ENCODE results near the gene PRSS21. TPM values are rescaled to one million over a fixed set of nuclear protein-coding genes. Genes with fewer than 3 reads are reported as not detected.

The PRSS21 gene
- polyA plus RNA-seq, 3 donors, result 2.1 to 9.0 (median 3.1) TPM

- H3K4me1 ChIP-seq (ENCODE audit: control insufficient read depth in 1 of 2, insufficient read depth in 2 of 2, low read length in 2 of 2), result peaks cover 15% of the 10 kb centered on the region in 2 donors
- peak overlapping the region; percentile 39 to 77 (median 64) for H3K4me3 ChIP-seq (replicated peaks in 1 of 3; ENCODE audit: low read depth in 2 of 3, low read length in 3 of 3)
- peaks cover 0 to 1% (median 0%) of the 10 kb centered on the region in 7 donors for H3K9me3 Mint-ChIP-seq
- WGBS (ENCODE audit: insufficient coverage), result 0% methylated on average over 38 of the region's 45 CpGs
- peak overlapping the region; percentile 93 for H2AFZ ChIP-seq (ENCODE audit: insufficient read depth, low read depth, low read length, poor library complexity, severe bottlenecking)
- no peaks in the 10 kb centered on the region for H3K9me3 ChIP-seq (replicated peaks in 1 of 2; ENCODE audit: control insufficient read depth in 1 of 2, insufficient read depth in 1 of 2, low read length in 2 of 2)
- H3K27ac Mint-ChIP-seq, result peak overlapping the region; percentile 95 to 96 (median 96)
- peak overlapping the region; percentile 78 for H3K4me2 ChIP-seq (replicated peaks; ENCODE audit: extremely low read depth, low read length, poor library complexity, severe bottlenecking)
- H3K27me3 Mint-ChIP-seq (ENCODE audit: low read depth in 3 of 3), result peaks cover 5 to 8% (median 6%) of the 10 kb centered on the region in 3 donors
- no peaks in the 10 kb centered on the region for H3K36me3 Mint-ChIP-seq
- intact Hi-C loops (cut with micrococcal nuclease), result loop anchor here in 1 of 2 donors (1.0 kb wide), 1 partner anchor 29 kb away; no protein-coding TSS in a partner anchor
- H3K79me2 ChIP-seq (ENCODE audit: insufficient read depth, low read length), result no peaks in the 10 kb centered on the region
- H3K27me3 ChIP-seq (ENCODE audit: control insufficient read depth in 2 of 2, insufficient read depth in 2 of 2, low read length in 2 of 2), result no peaks in the 10 kb centered on the region
- TF ChIP-seq CTCF (IDR thresholded peaks at IDR 0.05), result peak; percentile 98
- no peaks in the 10 kb centered on the region for H4K20me1 ChIP-seq (ENCODE audit: insufficient read depth, low read length)
- H3K36me3 ChIP-seq (replicated peaks in 1 of 2; ENCODE audit: control insufficient read depth in 1 of 2, insufficient read depth in 2 of 2, low read length in 2 of 2), result no peaks in the 10 kb centered on the region
- peak; percentile 89 to 97 (median 95) for DNase-seq
- H3K27ac ChIP-seq (ENCODE audit: low read depth in 1 of 2, low read length in 2 of 2), result peak overlapping the region; percentile 88 to 90
- peak overlapping the region; percentile 74 for H3K9ac ChIP-seq (ENCODE audit: insufficient read depth, low read length, poor library complexity, severe bottlenecking)
- peaks cover 11% of the 10 kb centered on the region for H3K4me1 Mint-ChIP-seq
- H3K4me3 Mint-ChIP-seq, result peak overlapping the region; percentile 89 to 93
These were observed 51.2 kb downstream of the PRSS21 start for GRCh38 chr16:2867987-2868789.

Small RNAs within 50 kb of the gene (small RNA-seq; reads per million reads assigned to genes)
- not detected for gene SNORA3C (ENCODE audit: insufficient read length, low read depth)

Other genes starting within 250 kb of the PRSS21 start
- 10 to 100 TPM; 16.0 to 23.1 (median 21.0) TPM for gene KCTD5, start 134.7 kb upstream of the PRSS21 start, polyA plus RNA-seq
- 1 to 10 TPM in 1 of 3 donors, not detected in 2; 1.1 TPM for gene PRSS27, start 97.0 kb upstream of the PRSS21 start, polyA plus RNA-seq
- 1,000 to 10,000 TPM in 1 of 3 donors, 10 to 100 TPM in 2; 19.0 to 1,186 (median 31.8) TPM for gene SRRM2, start 64.6 kb upstream of the PRSS21 start, polyA plus RNA-seq
- 100 to 1,000 TPM; 150 to 405 (median 363) TPM for gene ELOB, start 40.0 kb upstream of the PRSS21 start, polyA plus RNA-seq
- under 1 TPM in 1 of 3 donors, not detected in 2; 0.05 TPM for gene PRSS33, start 29.7 kb upstream of the PRSS21 start, polyA plus RNA-seq
- gene PRSS41, start 18.8 kb upstream of the PRSS21 start, polyA plus RNA-seq, result not detected
- 10 to 100 TPM in 2 of 3 donors, 1 to 10 TPM in 1; 6.8 to 12.9 (median 11.0) TPM for gene ZG16B, start 13.1 kb downstream of the PRSS21 start, polyA plus RNA-seq
- not detected for gene PRSS22, start 40.9 kb downstream of the PRSS21 start, polyA plus RNA-seq
- gene FLYWCH2, start 66.0 kb downstream of the PRSS21 start, polyA plus RNA-seq, result 10 to 100 TPM; 10.9 to 14.8 (median 12.7) TPM
- 10 to 100 TPM in 1 of 3 donors, 1 to 10 TPM in 2; 5.0 to 42.7 (median 7.1) TPM for gene FLYWCH1, start 94.7 kb downstream of the PRSS21 start, polyA plus RNA-seq
- under 1 TPM in 1 of 3 donors, not detected in 2; 0.09 TPM for gene KREMEN2, start 147.0 kb downstream of the PRSS21 start, polyA plus RNA-seq
- 10 to 100 TPM in 1 of 3 donors, 1 to 10 TPM in 2; 6.3 to 14.2 (median 8.9) TPM for gene PAQR4, start 152.1 kb downstream of the PRSS21 start, polyA plus RNA-seq
- 1 to 10 TPM in 2 of 3 donors, under 1 TPM in 1; 0.39 to 3.2 (median 3.0) TPM for gene PKMYT1, start 163.2 kb downstream of the PRSS21 start, polyA plus RNA-seq
- 1 to 10 TPM in 1 of 3 donors, not detected in 2; 2.1 TPM for gene CLDN9, start 195.7 kb downstream of the PRSS21 start, polyA plus RNA-seq
- not detected for gene CLDN6, start 200.9 kb downstream of the PRSS21 start, polyA plus RNA-seq
- gene TNFRSF12A, start 203.1 kb downstream of the PRSS21 start, polyA plus RNA-seq, result 1 to 10 TPM; 2.9 to 6.2 (median 5.7) TPM
- 10 to 100 TPM; 16.7 to 27.1 (median 19.9) TPM for gene HCFC1R1, start 206.7 kb downstream of the PRSS21 start, polyA plus RNA-seq
- gene THOC6, start 206.8 kb downstream of the PRSS21 start, polyA plus RNA-seq, result 10 to 100 TPM; 42.4 to 59.2 (median 57.7) TPM
- gene BICDL2, start 219.7 kb downstream of the PRSS21 start, polyA plus RNA-seq, result not detected
- gene MMP25, start 229.3 kb downstream of the PRSS21 start, polyA plus RNA-seq, result 10 to 100 TPM in 1 of 3 donors, 1 to 10 TPM in 1, under 1 TPM in 1; 0.71 to 26.6 (median 2.6) TPM
- gene IL32, start 248.4 kb downstream of the PRSS21 start, polyA plus RNA-seq, result 1 to 10 TPM in 2 of 3 donors, under 1 TPM in 1; 0.53 to 8.0 (median 5.6) TPM